Testis (tissue), 3 donors: Measurements from ENCODE around the gene C5orf63. TPM values are rescaled to one million over a fixed set of nuclear protein-coding genes. Genes with fewer than 3 reads are reported as not detected.
"Not testable (repeated sequence)": the region's sequence is repeated elsewhere in the genome, so short reads cannot be mapped to it uniquely, and the experiment has no call there.

Experiments used
- DNase-seq: peaks from one replicate; pipeline ENCODE4 v3.0.0-alpha.2; 2019
- H3K27ac ChIP-seq, 2 donors: fragments of 200-600 bp; sonication (generic); one replicate each; pipeline ENCODE4 v1.5.1; 2019
- H3K27me3 ChIP-seq: fragments of 200-600 bp; sonication (generic); one replicate; pipeline ENCODE4 v1.5.1; 2019
- H3K36me3 ChIP-seq: fragments of 200-600 bp; sonication (generic); one replicate; pipeline ENCODE4 v1.5.1; 2017; ENCODE audit warnings: low read depth; ENCODE audit errors: missing control alignments
- H3K4me1 ChIP-seq: fragments of 200-600 bp; sonication (generic); one replicate; pipeline ENCODE4 v1.5.1; 2019
- H3K4me3 ChIP-seq, 2 donors: fragments of 200-600 bp; sonication (generic); one replicate each; pipeline ENCODE4 v1.5.1; 2017 to 2019
- H3K9me3 ChIP-seq: fragments of 200-600 bp; sonication (generic); one replicate; pipeline ENCODE4 v1.5.1; 2017
- POLR2A ChIP-seq: fragments of 450-650 bp; IDR thresholded peaks from one replicate; pipeline ENCODE4 v1.6.1; 2017; ENCODE audit warnings: antibody characterized with exemption, mild to moderate bottlenecking, moderate library complexity
- WGBS, 2 donors: methylation state at CpG; one replicate each; pipeline ENCODE4 v1.1.5; 2018; 5-methylcytosine and 5-hydroxymethylcytosine counted together
- intact Hi-C: fragments of 100-400 bp; cut with DNase I; formaldehyde crosslinking; loops from one replicate; pipeline ENCODE4 v1.15.1; 2023; ENCODE audit warnings: low total_unique reads
- polyA plus RNA-seq: library from polyadenylated mRNA; stranded (reverse); fragments of 350-450 nt; fragmentation: Illumina TruSeq; extraction: RNeasy Lipid Tissue Mini Kit (QIAGEN cat#74804); gene quantifications from one replicate; pipeline ENCODE4 v1.2.3, GENCODE V29; 2014; ENCODE audit warnings: low read depth, low replicate concordance; ENCODE audit not compliant: insufficient read depth
- total RNA-seq, 2 donors: library from RNA; depleted of rRNA; stranded (reverse); fragments of >200 nt; gene quantifications; one replicate each; pipeline ENCODE4 v1.2.3, GENCODE V29; 2016
- TF ChIP-seq, protein P1 (sequence below), 3 experiments: fragments of 450-650 bp in 2 of 3; fragments of 200-600 bp in 1 of 3; sonication (generic) in 1 of 3; IDR thresholded peaks; one replicate each; pipeline ENCODE4 v1.5.1; 2016 to 2019; ENCODE audit warnings: antibody characterized with exemption in 3 of 3, mild to moderate bottlenecking in 2 of 3, moderate library complexity in 1 of 3

Gene C5orf63
- total and polyA plus RNA-seq, 3 donors from 2014 or later = 17.8 to 27.4 (median 18.9) TPM

DNA sequence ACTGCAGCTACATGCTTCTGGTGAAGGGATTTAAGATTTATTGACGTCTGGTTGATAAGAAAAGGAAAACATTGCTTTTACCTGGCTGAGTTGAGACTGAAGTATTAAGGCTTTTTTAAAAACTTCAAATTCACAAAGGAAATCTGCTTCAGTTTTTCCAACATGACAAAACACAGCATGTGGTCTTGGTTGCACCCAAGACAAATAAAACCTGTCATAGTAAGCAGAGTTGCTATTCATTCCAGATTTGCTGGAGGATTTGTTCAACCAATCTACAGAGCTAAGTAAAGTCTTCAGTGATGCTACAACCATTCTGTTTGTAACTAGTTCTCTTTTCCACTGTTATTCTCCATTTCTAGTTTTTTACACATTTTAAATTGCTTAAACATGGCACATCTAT lies 11.3 kb downstream of the C5orf63 start:
- Histone ChIP-seq H3K27me3 (no peaks in the 10 kb centered on the region), H3K9me3 (no peaks in the 10 kb centered on the region), H3K4me3 (no peak overlapping the region), H3K4me1 (no peaks in the 10 kb centered on the region), H3K36me3 (no peaks in the 10 kb centered on the region), H3K27ac (no peak overlapping the region)
- 68 to 78% methylated on average over 1 of the region's 1 CpG for WGBS, 2 donors
- intact Hi-C loops = no loop called here
- TF ChIP-seq POLR2A = no peak
- TF ChIP-seq, protein P1, sequence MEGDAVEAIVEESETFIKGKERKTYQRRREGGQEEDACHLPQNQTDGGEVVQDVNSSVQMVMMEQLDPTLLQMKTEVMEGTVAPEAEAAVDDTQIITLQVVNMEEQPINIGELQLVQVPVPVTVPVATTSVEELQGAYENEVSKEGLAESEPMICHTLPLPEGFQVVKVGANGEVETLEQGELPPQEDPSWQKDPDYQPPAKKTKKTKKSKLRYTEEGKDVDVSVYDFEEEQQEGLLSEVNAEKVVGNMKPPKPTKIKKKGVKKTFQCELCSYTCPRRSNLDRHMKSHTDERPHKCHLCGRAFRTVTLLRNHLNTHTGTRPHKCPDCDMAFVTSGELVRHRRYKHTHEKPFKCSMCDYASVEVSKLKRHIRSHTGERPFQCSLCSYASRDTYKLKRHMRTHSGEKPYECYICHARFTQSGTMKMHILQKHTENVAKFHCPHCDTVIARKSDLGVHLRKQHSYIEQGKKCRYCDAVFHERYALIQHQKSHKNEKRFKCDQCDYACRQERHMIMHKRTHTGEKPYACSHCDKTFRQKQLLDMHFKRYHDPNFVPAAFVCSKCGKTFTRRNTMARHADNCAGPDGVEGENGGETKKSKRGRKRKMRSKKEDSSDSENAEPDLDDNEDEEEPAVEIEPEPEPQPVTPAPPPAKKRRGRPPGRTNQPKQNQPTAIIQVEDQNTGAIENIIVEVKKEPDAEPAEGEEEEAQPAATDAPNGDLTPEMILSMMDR (IDR thresholded peaks at IDR 0.05) = no peak
- no peak for DNase-seq

DNA sequence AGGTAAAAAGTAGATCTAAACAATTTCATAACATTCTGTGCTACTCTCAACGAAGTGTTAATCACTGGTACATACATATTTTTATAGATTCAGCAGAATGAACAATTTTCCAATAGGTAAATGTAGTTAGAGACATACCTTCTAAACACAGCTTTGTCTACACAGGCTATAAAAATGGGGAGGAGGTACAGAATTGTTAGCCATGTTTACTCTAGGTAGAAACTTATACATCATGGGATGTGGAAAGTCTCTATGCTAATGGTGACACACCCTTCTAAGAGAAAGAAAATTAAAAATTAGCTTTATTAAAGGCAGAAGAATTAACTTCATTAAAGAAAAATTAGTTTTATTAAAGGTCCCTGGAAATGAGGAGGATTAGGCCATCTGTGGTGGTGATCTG lies 11.8 kb downstream of the C5orf63 start:
- no peaks in the 10 kb centered on the region for H3K9me3 ChIP-seq
- no peak for DNase-seq
- no peaks in the 10 kb centered on the region for H3K36me3 ChIP-seq
- no peak overlapping the region for H3K27ac ChIP-seq
- no peak for TF ChIP-seq POLR2A
- TF ChIP-seq, protein P1 (IDR thresholded peaks at IDR 0.05) = no peak
- H3K4me1 ChIP-seq = no peaks in the 10 kb centered on the region
- H3K4me3 ChIP-seq = no peak overlapping the region
- H3K27me3 ChIP-seq = no peaks in the 10 kb centered on the region
- intact Hi-C loops = no loop called here
- 88 to 91% methylated on average over 1 of the region's 1 CpG for WGBS, 2 donors

DNA sequence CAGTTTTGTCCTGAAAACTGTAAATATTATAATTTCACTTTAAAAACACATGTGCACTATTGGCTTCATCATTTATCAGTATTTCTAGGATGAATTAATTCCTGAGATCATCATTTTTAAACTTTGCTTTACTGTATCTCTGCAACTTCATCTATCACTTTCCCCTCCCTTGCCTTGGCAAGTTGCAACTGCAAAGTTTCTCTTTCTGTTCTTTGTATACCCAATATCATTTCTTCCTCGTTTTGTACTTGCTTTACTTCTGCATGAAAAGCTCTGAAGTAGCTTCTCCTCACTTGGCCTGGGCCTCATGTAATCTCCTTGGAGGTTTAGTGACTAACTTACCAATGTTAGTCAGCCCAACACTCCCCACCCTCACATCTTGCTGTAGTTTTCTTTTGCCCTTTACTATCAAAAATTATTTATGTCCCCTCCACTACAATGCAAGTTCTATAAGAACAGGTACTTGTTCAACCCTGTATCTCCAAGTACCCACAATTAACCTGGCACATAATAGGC lies 12.8 kb downstream of the C5orf63 start:
- intact Hi-C loops = no loop called here
- Histone ChIP-seq H3K27me3 (no peaks in the 10 kb centered on the region), H3K9me3 (no peaks in the 10 kb centered on the region), H3K4me3 (no peak overlapping the region), H3K36me3 (no peaks in the 10 kb centered on the region), H3K4me1 (no peaks in the 10 kb centered on the region), H3K27ac (no peak overlapping the region)
- TF ChIP-seq, protein P1 (IDR thresholded peaks at IDR 0.05) = no peak
- TF ChIP-seq POLR2A = no peak
- WGBS, 2 donors = 63 to 72% methylated on average over 1 of the region's 1 CpG
- no peak for DNase-seq

DNA sequence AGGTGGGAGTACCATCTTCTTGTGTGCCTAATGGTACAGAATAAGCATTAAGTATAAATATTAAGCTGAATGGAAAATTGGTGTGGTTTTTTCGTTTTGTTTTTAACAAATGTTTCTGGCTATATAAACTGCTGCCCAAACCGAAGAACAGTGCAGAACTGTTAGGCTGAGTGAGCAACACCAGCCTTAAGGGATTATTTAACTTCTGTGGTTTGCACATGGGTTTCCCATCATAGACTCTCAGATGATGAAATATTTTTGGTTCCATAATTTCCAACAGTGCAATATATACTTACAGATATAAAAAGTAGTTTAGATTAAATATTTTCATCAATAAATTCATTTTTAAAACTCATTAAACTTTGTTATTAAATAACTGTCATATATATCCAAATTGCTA lies 16.4 kb downstream of the C5orf63 start:
- no peaks in the 10 kb centered on the region for H3K9me3 ChIP-seq
- WGBS, 2 donors = 86% methylated on average over 2 of the region's 2 CpGs
- H3K36me3 ChIP-seq = no peaks in the 10 kb centered on the region
- no peak overlapping the region for H3K4me3 ChIP-seq
- DNase-seq = no peak
- intact Hi-C loops = no loop called here
- H3K27ac ChIP-seq = no peak overlapping the region
- no peaks in the 10 kb centered on the region for H3K27me3 ChIP-seq
- no peaks in the 10 kb centered on the region for H3K4me1 ChIP-seq
- TF ChIP-seq POLR2A = no peak
- TF ChIP-seq, protein P1 (IDR thresholded peaks at IDR 0.05) = no peak

DNA sequence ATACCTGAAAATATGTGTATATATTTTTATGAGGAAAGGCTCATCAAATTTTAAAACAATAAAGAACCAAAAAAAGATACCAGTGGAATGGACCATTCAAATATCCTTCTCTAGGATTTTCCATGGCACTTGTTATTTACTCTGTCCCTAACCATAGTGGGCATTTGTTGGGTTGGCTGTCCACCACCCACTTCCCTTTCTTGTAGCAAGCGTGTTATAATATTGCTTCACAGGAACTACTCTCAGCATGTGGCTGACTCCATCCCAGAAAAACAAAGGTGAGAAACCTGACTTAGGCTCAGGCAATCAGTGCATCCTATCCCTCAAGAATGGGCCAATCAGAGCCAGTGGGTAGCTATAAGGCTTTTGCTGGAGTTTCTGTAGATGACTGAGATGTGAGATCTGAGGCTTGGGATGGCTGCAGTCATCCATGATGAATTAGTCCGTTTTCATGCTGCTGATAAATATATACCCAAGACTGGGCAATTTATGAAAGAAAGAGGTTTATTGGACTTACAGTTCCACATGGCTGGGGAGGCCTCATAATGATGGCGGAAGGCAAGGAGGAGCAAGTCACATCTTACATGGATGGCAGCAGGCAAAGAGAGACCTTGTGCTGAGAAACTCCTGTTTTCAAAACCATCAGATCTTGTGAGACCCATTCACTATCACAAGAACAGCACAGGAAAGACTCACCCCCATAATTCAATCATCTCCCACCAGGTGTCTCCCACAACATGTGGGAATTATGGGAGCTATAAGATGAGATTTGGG lies 17.2 kb downstream of the C5orf63 start:
- Histone ChIP-seq H3K36me3 (no peaks in the 10 kb centered on the region), H3K27ac (no peak overlapping the region), H3K27me3 (no peaks in the 10 kb centered on the region), H3K9me3 (no peaks in the 10 kb centered on the region), H3K4me3 (no peak overlapping the region), H3K4me1 (no peaks in the 10 kb centered on the region)
- WGBS, 2 donors = 92 to 95% methylated on average over 3 of the region's 3 CpGs
- TF ChIP-seq, protein P1 (IDR thresholded peaks at IDR 0.05) = no peak
- TF ChIP-seq POLR2A = no peak
- intact Hi-C loops = no loop called here
- no peak for DNase-seq

DNA sequence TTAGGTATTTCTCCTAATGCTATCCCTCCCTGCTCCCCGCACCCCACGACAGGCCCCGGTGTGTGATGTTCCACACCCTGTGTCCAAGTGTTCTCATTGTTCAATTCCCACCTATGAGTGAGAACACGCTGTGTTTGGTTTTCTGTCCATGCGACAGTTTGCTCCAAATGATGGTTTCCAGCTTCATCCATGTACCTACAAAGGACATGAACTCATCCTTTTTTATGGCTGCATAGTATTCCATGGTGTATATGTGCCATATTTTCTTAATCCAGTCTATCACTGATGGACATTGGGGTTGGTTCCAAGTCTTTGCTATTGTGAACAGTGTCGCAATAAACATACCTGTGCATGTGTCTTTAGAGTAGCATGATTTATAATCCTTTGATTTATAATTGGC lies 19.8 kb downstream of the C5orf63 start:
- H3K27me3 ChIP-seq, H3K4me3 ChIP-seq, H3K36me3 ChIP-seq, H3K27ac ChIP-seq, H3K9me3 ChIP-seq, DNase-seq, intact Hi-C loops, H3K4me1 ChIP-seq: not testable (repeated sequence)
- WGBS, 2 donors = 97% methylated on average over 6 of the region's 6 CpGs
